ENCODE data around the gene SLC23A2. TPM values are rescaled to one million over a fixed set of nuclear protein-coding genes. Genes with fewer than 3 reads are reported as not detected.

SLC23A2 gene
- total RNA-seq, 1 donor from 2014 or later = 27.1 TPM

DNA sequence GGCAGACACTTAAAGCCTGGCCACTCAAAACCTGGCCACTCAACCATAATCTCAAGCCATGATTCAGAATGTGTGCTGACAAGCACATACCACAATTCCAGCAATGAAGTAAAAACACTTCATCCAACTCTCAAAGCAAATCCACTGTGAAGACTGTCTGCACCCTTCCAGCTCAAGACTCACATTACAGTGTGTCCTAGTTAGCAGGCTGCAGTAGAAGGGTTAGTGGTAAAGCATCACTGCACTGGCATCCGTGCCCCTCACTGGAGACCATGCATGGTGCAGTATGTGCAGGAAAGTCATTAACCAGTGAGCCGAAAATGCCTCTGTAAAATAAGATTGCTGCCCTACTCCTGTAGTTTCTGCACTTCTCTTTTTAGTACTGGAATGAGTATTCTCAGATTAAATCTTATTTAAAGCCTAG lies 43.4 kb downstream of the SLC23A2 start:
- no peaks in the 10 kb centered on the region for H3K9me3 Mint-ChIP-seq
- no peak overlapping the region for H3K27ac Mint-ChIP-seq (ENCODE audit: unreplicated experiment)
- DNase-seq (ENCODE audit: low read depth, low spot score) = no peak
- H3K36me3 Mint-ChIP-seq (ENCODE audit: low read depth) = no peaks in the 10 kb centered on the region
- no peaks in the 10 kb centered on the region for H3K27me3 Mint-ChIP-seq (ENCODE audit: low read depth)
- TF ChIP-seq, protein P1, sequence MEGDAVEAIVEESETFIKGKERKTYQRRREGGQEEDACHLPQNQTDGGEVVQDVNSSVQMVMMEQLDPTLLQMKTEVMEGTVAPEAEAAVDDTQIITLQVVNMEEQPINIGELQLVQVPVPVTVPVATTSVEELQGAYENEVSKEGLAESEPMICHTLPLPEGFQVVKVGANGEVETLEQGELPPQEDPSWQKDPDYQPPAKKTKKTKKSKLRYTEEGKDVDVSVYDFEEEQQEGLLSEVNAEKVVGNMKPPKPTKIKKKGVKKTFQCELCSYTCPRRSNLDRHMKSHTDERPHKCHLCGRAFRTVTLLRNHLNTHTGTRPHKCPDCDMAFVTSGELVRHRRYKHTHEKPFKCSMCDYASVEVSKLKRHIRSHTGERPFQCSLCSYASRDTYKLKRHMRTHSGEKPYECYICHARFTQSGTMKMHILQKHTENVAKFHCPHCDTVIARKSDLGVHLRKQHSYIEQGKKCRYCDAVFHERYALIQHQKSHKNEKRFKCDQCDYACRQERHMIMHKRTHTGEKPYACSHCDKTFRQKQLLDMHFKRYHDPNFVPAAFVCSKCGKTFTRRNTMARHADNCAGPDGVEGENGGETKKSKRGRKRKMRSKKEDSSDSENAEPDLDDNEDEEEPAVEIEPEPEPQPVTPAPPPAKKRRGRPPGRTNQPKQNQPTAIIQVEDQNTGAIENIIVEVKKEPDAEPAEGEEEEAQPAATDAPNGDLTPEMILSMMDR (conservative IDR thresholded peaks at IDR 0.05) = no peak
- H3K4me1 Mint-ChIP-seq = peaks cover 9% of the 10 kb centered on the region
- H3K4me3 Mint-ChIP-seq = no peak overlapping the region

DNA sequence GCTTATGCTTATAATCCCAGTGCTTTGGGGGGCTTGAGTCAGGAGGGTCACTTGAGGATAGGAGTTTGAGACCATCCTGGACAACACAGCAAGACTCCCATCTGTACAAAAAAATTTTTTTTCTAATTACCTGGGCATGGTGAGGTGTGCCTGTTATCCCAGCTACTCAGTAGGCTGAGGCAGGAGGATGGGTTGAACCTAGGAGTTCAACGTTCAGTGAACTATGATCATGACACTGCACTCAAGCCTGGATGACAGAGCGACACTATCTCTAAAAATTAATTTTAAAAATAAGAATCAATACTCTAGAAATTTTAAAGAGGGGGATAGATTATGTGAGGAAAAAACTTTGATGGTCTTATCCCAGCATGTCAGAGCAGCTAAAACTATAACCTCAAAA lies 44.1 kb downstream of the SLC23A2 start:
- Mint-ChIP-seq H3K36me3 (ENCODE audit: low read depth) (peaks cover 3% of the 10 kb centered on the region), H3K4me3 (no peak overlapping the region), H3K27ac (ENCODE audit: unreplicated experiment) (no peak overlapping the region), H3K27me3 (ENCODE audit: low read depth) (no peaks in the 10 kb centered on the region), H3K4me1 (peaks cover 9% of the 10 kb centered on the region), H3K9me3 (no peaks in the 10 kb centered on the region)
- TF ChIP-seq, protein P1 (conservative IDR thresholded peaks at IDR 0.05) = no peak
- no peak for DNase-seq (ENCODE audit: low read depth, low spot score)

DNA sequence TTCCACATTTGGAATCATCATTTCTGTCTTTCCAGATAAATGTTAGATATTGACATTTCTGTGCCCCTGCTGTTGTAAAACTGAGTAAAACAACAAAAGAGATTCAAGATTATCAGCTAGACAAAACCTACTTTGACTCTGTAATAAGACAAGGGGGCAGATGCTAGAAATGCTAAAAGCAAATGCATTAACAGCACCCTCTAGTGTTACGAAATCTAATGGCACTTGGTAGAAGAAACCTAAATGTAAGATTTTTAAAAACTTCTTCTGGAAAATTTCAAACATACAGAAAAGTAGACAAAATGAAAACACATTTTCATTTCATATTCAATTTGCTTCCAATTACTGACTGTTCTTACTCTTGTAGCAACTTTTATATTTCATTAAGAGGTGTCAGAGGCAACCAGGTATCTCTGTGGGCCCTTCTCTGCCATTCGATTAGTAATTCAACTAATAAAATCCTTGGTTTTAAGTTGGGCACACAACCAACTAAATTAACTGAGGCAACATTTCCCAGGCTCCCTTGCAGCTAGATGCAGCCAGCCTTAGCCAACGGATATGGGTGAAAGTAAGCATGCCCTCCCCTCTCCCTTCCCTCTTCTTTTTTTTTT lies 45.0 kb downstream of the SLC23A2 start:
- DNase-seq (ENCODE audit: low read depth, low spot score) = no peak
- Mint-ChIP-seq H3K27me3 (ENCODE audit: low read depth) (no peaks in the 10 kb centered on the region), H3K36me3 (ENCODE audit: low read depth) (peaks cover 7% of the 10 kb centered on the region), H3K27ac (ENCODE audit: unreplicated experiment) (no peak overlapping the region), H3K4me1 (peaks cover 8% of the 10 kb centered on the region), H3K9me3 (no peaks in the 10 kb centered on the region), H3K4me3 (no peak overlapping the region)
- TF ChIP-seq, protein P1 (conservative IDR thresholded peaks at IDR 0.05) = peak; percentile 93

DNA sequence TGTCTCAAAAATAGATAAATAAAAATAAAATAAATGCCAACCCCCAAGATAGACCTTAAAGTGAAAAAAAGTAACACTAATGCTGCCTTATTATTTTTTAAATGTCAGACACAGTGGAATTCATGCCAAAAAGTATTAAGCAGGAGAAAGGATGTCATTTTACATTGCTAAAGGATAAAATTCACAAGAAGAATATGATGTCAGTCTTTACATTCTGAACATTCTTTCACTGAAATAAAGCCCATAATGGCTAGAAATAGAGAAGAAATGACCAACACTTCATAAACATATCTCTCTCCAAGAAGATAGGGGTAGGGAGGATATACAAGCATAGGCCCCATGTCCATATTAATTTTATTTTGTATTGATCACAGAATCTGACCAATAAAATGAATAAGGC lies 47.4 kb downstream of the SLC23A2 start:
- TF ChIP-seq, protein P1 (conservative IDR thresholded peaks at IDR 0.05) = no peak
- Mint-ChIP-seq H3K27ac (ENCODE audit: unreplicated experiment) (no peak overlapping the region), H3K27me3 (ENCODE audit: low read depth) (no peaks in the 10 kb centered on the region), H3K9me3 (no peaks in the 10 kb centered on the region), H3K4me1 (peaks cover 22% of the 10 kb centered on the region), H3K36me3 (ENCODE audit: low read depth) (peaks cover 13% of the 10 kb centered on the region), H3K4me3 (no peak overlapping the region)
- no peak for DNase-seq (ENCODE audit: low read depth, low spot score)

DNA sequence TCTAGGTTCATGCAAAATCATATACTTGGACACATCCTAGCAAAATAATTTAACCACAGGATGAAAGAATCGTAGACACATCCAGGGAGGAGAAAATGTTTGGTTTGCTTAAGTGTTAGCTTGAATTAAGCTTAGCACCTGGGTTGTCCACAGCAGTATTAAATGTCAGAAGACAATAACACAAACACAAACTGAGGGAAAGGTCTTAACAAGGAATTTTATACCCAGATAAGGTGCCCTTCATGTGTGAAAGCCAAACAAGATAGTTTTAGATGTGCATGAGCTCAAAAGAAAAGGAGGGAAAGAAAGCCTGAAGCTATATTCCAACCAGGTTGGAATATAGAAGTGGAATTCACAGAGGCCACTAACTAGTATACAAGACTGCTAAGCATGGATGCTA lies 49.1 kb downstream of the SLC23A2 start:
- no peak for DNase-seq (ENCODE audit: low read depth, low spot score)
- no peaks in the 10 kb centered on the region for H3K27me3 Mint-ChIP-seq (ENCODE audit: low read depth)
- no peak overlapping the region for H3K27ac Mint-ChIP-seq (ENCODE audit: unreplicated experiment)
- peaks cover 33% of the 10 kb centered on the region for H3K4me1 Mint-ChIP-seq
- no peaks in the 10 kb centered on the region for H3K9me3 Mint-ChIP-seq
- peaks cover 13% of the 10 kb centered on the region for H3K36me3 Mint-ChIP-seq (ENCODE audit: low read depth)
- TF ChIP-seq, protein P1 (conservative IDR thresholded peaks at IDR 0.05) = no peak
- H3K4me3 Mint-ChIP-seq = no peak overlapping the region

All from neural crest cell (in vitro differentiated cells).